Retinal pigment epithelial cell (primary cell): ENCODE data around the gene HOXB1.

Source experiments
- DNase-seq: peaks from one replicate; pipeline ENCODE4 v3.0.0-alpha.2; 2010; ENCODE audit warnings: low read depth
- H3K4me3 ChIP-seq: 2 replicates; pipeline ENCODE4 v1.5.1; 2011; ENCODE audit warnings: mild to moderate bottlenecking, low read length, control low read depth, moderate library complexity
- CTCF ChIP-seq: conservative IDR thresholded peaks from 2 replicates; pipeline ENCODE4 v1.5.1; 2011; ENCODE audit warnings: low read depth, low read length, control low read depth, inconsistent platforms

Gene HOXB1

GRCh38 chr17:48505788-48506187 is 25.0 kb downstream of the HOXB1 start:
- H3K4me3 ChIP-seq = no peak overlapping the region
- TF ChIP-seq CTCF = no peak
- no peak for DNase-seq

DNA sequence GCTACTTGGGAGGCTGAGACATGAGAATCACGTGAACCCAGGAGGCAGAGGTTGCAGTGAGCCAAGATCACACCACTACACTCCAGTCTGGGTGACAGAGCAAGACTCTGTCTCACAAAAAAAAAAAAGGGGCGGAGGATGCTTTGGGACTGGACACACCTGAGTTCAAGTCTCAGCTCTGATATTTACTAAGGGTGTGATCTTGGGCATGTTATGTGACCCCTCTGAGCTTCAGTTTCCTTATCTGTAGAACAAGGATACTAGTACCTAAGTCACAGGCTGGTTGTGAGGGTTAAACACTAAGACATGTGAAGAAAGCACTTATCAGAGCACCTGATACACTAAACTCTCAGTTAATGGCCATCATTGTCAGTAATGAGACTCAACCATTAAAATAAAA is 25.9 kb downstream of the HOXB1 start:
- no peak for DNase-seq
- no peak overlapping the region for H3K4me3 ChIP-seq
- TF ChIP-seq CTCF = no peak

DNA sequence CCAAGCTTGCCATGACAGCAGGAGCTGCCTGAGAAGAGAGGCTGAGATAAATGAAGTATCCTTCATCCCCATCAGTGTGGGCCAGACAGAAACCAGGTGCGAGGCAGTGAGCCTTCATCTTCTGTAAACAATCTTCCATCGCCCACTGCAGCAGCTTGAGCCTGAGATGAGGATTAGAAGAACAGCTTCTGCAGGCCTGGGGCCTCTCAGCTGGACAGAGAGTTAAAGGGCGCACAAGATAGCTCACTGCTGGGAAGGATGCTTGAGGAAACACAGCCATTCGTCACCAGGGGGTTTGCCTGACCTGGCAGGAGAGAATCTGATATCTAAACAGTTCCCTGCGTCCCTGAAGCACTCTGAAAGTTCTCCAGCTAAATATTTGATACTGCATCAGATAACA is 27.1 kb downstream of the HOXB1 start:
- no peak for DNase-seq
- no peak for TF ChIP-seq CTCF
- no peak overlapping the region for H3K4me3 ChIP-seq

- H3K4me3 ChIP-seq = no peak overlapping the region
- no peak for TF ChIP-seq CTCF
- no peak for DNase-seq
Measured at GRCh38 chr17:48502901-48503300, 27.9 kb downstream of the HOXB1 start.

DNA sequence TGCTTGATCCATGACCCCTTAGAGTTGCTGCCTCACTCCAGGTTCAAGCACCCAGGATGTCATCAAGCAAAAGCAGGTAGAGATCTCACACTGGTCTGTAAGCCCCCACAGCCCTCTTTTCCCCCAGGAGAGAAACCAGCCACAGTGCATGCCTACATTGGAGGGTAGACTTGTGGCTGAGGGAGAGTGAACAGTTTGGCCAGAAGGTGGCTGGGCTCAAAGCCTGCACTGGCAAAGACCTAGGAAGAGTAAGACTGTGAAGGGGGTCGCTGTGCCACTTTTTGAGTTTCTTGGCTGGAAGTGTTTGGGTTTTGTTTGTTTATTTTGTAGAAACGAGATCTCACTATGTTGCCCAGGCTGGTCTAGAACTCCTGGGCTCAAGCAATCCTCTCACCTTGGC is 28.5 kb downstream of the HOXB1 start:
- H3K4me3 ChIP-seq = no peak overlapping the region
- TF ChIP-seq CTCF = no peak
- DNase-seq = no peak

- H3K4me3 ChIP-seq = no peak overlapping the region
- DNase-seq = no peak
- no peak for TF ChIP-seq CTCF
Measured at GRCh38 chr17:48500435-48501426, 30.1 kb downstream of the HOXB1 start.

DNA sequence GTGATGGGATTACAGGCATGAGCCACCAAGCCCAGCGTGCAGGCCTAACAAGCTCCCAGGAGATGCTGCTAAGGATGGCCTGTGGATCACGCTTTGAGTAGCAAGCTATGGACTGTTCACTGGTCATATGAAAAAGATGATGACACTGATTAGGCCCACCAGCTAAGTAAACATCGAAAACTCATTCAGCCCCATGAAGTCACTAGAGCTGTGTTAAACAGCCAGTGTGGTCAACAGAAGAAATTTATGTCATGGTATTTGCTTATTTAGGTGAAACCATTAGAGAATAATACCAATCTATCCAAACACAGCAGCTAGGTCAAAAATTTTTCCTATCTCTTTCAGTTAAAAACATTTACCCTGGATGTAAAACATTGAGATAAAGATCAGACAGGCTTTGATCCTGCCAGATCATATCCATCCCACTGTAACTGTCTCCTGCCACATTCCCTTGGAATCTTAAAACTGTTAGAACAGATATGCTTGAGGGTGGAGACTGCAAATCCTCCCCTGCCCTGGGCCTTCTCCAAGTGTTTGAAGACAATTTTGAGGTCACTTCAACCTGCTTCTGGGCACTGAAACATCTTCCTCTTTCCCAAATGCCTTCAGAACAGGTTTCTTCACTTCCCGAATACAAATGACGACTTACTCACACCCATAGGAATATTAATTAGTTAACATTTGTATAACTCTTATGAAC is 30.9 kb downstream of the HOXB1 start:
- DNase-seq = no peak
- no peak overlapping the region for H3K4me3 ChIP-seq
- TF ChIP-seq CTCF = no peak
